ENCODE data around the gene AP4E1.
"Not testable (repeated sequence)": the region's sequence is repeated elsewhere in the genome, so short reads cannot be mapped to it uniquely, and the experiment has no call there.

The AP4E1 gene

DNA sequence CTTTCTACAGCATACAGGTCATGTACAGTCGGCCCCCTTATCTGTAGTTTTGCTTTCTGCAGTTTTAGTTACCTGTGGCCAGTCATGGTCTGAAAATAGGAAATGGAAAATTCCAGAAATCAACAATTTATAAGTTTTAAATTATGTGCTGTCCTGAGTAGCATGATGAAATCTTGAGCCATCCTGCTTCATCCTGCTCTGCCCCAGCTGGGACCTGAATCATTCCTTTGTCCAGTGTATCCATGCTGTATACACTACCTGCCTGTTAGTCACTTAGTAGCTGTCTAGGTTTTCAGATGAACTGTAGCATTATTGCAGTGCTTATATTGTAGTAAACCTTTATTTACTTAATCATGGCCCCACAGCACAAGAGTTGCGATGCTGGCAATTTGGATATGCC is 44.8 kb downstream of the AP4E1 start:
- no peak for DNase-seq

DNA sequence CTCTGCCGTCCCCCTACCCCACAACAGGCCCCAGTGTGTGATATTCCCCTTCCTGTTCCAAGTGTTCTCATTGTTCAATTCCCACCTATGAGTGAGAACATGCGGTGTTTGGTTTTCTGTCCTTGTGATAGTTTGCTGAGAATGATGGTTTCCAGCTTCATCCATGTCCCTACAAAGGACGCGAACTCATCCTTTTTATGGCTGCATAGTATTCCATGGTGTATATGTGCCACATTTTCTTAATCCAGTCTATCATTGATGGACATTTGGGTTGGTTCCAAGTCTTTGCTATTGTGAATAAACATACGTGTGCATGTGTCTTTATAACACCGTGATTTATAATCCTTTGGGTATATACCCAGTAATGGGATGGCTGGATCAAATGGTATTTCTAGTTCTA is 46.4 kb downstream of the AP4E1 start:
- not testable (repeated sequence) for DNase-seq

DNA sequence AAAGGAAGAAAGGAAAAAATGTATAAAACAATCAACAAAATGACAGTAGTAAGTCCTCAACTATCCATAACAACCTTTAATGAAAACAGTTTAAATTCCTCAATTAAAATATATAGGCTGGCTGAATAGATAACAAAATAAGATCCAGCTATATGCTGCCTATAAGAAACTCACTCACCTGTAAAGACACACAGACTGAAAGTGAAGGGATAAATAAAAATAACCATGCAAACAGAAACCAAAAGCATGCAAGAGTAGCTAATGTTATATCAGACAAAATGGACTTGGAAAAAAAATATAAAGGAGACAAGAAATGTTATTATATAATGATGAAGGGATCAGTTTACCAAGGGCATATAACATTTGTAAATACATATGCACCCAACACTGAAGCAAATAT is 51.2 kb downstream of the AP4E1 start:
- no peak for DNase-seq

DNA sequence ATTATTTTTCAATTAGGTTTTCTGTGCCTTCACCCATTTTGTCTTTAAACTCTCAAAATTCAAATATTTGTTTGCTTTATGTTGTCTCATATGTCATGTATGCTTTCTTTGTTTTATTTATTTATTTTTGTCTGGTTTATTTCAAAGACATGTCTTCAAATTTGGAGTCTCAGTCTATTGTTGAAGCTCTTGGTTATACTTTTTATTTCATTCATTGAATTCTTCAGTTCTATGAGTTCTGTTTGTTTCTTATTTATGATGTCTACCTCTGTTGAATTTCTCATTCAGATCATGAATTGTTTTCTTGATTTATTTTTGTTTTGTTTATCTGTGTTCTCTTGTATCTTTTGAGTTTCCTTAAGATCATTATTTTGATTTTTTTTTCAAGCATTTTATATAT is 55.6 kb downstream of the AP4E1 start:
- DNase-seq = no peak

DNA sequence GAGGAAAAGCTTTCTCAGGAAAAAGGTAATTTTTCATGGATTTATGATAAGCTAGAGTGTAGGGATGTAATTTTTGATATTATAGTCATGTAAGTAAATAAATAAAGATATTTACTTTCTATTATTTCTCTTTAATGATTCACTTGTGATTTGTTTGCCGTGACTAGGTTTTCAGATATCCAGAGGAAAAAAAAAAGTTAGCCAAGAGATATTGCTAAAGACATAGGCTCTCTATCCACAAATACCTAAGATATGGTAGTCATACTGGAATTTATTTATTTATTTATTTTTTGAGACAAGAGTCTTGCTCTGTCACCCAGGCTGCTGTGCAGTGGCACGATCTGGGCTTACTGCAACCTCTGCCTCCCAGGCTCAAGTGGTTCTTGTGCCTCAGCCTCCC is 59.9 kb downstream of the AP4E1 start:
- no peak for DNase-seq

DNA sequence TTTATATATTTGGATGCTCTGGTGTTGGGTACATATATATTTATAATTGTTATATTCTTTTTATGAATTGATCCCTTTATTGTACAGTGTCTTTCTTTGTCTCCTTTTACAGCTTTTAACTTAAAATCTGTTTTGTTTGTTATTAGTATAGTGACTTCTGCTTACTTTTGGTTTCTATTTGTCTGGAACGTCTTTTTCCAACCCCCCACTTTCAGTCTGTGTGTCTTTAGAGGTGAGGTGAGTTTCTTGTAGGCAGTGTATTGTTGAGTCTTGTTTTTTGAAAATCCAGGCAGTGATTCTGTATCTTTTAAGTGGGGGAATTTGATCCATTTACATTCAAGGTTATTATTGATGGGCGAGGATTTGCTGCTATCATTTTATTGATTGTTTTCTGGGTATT is 62.0 kb downstream of the AP4E1 start:
- no peak for DNase-seq

DNA sequence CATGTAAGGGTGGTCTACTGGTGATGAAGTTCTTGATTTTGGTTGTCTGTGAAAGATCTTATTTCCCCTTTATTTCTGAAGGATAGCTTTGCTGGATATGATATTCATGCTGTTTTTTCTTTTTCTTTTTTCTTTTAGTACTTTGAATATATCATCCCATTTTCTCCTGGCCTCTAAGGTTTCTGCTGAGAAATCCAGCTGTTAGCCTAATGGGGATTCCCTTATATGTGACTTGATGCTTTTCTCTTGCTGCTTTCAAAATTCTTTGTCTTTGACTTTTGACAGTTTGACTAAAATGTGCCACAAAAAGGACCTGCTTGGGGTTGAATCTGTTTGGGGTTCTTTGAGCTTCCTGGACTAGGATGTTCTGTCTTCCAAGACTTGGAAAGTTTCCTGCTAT is 62.6 kb downstream of the AP4E1 start:
- DNase-seq = no peak

DNA sequence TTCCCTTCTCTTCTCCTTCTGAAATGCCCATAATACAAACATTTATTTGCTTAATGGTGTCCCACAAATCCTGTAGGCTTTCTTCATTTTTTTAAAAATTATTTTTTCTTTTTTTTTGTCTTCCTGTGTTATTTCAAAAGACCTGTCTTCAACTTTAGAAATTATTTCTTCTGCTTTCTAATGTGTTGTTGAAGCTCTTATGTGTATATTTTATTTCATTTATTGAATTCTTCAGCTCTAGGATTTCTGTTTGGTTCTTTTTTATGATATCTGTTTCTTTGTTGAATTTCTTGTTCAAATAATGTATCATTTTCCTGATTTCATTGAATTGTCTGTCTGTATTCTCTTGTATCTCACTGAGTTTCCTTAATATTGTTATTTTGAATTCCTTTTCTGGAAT is 63.1 kb downstream of the AP4E1 start:
- DNase-seq = no peak

DNA sequence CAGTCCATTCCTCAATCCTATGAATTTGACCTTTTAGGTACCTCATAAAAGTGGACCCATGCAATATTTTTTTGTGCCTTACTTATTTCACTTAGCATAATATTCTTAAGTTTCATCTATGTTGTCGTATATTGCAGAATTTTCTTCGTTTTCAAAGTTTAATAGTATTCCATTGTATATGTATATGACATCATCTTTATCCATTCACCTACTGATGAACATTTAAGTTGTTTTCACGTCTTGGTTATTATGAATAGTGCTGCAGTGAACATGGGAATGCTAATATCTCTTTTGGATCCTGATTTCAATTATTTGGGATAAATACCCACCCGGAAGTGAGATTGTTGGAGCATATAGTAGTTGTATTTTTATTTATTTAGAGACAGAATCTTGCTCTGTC is 65.1 kb downstream of the AP4E1 start:
- DNase-seq = no peak

DNA sequence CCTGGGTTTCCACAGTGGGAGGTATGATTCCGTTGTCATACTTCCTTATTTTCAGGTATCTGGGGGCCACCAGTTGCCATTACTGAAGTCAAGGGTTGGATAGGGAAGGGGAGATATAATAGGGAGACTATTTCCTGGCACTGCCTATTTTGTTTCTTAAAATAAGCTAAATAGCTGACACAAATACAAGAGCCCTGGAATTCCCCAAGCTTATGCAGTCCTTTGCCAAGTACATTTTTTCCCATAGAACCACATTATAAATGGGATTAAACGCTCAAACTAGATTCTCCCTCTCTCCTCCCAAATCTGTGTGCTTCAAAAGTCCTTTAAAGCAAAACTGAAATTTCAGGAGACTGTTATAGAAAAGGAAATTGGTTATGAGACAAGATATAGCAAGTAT is 68.7 kb downstream of the AP4E1 start:
- DNase-seq = no peak

DNA sequence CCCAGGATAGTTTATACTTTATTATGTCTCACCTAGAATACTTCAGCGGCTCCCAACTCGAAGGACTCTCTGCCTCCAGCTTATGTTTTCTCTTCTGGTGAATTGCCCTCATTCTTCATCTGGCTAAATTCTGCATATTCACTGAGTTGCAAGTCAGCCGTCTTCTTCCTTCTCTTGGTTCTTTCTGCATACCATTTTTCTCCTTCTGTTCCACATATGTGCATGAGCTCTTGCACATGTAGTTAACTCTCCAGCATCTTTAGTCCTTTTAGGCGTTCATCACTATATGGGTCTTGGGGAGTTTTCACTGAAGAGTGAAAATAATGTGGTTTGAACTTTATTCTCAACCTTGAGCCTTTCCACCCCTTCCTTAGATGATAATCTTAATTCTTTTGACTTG is 70.1 kb downstream of the AP4E1 start:
- no peak for DNase-seq

DNA sequence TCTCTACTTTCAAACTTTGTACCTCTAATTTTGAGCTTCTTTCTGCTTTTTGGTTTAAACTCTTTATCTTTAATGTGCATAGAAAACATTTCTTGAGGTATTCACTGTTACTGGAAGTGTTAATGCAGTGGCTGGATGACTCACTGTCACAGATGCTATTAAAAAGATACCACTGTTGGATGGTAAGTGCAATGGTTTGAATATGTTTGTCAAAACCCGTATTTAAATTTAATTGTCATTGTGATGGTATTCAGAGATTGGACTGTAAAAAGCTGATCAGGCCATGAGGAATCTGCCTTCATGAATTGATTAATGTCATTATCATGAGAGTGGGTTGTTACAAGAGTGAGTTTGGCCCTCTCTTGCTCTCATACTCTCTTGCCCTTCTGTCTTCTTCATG is 70.6 kb downstream of the AP4E1 start:
- DNase-seq = no peak

DNA sequence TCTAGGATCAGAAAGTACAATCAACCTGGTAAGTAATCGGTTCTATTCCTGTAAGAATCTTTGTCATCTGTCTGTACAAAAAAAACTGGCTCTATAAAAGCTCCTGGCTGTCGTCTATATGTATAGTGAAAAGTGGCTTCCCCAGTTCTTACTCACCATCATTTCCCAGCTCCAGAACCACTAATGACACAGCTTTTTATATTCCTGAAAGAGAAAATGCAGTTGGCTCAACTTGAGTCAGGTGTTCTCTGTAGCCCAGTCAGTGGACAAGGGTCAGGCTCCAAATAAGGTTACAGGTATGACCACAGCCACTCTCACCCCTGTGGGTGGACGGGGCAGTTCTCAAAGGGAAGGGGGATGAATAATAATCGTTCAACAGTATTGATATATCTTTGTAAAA is 85.1 kb downstream of the AP4E1 start:
- no peak for DNase-seq

DNA sequence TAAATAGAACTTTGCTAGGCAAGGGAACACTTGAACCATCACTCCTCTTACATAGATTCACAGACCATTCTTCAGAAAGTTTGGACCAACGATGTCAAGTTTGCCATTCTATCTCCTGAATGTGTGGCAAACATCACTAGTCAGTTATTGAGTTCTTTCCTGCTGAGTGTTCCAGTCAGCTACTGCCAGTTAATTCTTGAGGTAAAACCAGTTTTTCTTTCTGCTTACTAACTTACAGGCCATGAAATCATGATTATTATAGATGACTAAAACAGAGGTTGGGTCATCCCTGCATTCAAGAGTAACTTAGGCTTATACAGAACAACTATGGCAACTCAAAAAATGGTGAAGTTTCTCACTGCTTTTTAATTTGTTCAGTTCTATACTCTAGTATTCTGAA is 88.2 kb downstream of the AP4E1 start:
- DNase-seq = no peak

DNA sequence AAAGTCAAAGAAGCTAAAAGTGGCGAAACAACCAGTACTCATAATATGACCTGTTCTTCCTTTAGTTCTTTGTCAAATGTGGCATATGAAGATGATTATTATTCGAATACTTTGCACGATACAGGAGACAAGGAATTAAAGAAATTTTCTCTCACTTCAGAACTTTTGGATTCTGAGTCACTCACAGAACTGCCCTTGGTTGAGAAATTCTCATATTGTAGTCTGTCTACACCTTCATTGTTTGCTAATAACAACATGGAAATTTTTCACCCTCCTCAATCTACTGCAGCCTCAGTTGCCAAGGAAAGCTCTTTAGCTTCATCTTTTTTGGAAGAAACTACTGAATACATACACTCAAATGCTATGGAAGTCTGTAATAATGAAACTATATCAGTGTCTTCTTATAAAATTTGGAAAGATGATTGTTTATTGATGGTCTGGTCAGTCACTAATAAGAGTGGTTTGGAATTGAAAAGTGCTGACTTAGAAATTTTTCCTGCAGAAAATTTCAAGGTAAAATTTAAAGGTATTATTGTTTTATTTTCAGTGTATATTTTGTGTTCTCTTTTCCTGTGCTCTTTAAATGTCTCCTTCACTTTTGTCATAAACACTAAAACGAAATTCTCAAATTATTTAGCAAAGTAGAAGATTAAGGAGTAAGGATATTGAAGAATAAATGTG is 89.0 kb downstream of the AP4E1 start:
- no peak for DNase-seq

DNA sequence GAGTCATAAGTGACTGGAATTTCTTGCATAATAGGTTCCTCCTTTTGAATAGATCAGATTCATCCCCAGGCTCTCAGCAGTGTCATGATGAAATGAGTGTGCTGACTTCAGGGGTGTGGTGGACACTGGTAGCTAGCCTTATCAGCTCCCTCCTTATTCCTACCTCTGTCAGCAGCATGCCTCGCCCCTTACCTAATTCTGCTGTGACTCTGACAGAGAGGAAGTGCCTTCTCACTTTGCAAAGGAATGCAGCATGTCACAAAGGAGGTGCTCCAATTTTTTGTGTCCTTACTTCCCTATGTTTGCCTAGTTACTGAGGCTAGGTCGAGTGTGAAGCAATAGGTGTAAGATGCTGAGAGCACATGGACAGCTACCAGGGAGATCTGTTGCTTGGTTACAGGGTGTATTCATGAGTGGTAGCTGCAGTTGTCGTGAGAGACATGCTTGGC is 95.6 kb downstream of the AP4E1 start:
- no peak for DNase-seq

DNA sequence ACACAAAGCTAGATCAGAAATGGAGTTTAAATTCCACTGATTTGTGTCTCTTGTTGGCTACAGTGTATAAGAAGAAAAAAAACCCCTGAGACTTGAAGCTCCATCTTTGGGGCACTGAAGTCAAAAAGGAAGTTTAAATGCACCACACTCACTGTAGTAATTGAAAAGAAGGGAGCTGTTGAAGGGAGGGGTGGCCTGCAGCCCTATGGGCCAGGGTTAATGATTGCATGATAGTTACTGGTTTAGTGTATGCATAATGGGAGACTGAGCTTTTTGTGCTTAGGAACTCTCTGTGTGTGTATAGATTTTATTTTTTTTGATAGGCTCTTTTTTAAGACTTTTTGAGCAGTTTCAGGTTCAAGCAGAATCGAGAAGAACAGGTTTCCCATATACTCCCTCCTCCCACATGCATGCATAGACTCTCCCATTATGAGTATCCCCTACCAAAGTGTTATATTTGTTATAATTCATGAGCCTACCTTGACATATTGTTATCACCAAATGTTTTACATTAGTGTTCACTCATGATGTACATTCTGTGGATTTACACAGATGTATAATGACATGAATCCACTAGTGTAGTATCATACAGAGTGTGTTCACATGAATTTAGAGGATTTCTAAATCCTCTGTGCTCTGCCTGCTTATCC is 98.0 kb downstream of the AP4E1 start:
- no peak for DNase-seq

DNA sequence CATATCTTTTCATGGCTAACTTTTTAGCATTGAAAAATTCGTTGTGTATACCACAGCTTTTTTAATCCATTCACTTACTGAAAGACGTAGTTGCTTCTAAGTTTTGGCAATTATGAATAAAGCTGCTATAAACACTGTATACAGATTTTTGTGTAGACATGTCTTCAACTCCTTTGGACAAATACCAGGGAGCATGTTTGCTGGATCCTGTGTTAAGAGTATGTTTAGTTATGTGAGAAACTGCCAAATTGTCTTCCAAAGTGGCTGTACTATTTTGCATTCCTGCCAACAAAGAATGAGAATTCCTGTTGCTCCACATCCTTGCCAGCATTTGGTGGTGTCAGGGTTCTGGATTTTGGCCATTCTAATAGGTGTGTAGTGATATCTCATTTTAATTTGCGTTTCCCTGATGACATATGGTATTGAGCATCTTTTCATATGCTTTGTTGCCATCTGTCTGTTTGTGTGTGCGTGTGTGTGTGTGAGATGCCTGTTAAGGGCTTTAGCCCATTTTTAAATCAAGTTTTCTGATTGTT is 98.7 kb downstream of the AP4E1 start:
- no peak for DNase-seq

DNA sequence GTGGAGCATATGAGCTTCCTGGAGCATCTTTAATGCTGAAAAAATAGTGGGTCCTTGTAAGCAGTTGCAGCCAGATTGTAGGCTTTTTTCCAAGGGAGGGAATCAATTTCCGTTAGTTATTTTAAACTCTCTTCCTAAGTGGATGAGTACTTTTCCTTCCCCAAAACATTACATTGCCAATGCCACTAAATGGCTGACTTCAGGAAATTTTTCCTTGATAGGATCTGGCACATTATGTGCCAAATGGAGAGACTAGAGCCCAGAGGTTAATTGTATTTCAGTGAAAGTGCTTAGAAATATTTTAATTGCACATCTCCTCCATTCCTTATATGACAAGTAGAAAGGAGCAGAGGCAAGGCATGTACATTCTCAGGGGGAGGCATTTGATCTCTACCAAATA is 102.7 kb downstream of the AP4E1 start:
- DNase-seq = no peak

DNA sequence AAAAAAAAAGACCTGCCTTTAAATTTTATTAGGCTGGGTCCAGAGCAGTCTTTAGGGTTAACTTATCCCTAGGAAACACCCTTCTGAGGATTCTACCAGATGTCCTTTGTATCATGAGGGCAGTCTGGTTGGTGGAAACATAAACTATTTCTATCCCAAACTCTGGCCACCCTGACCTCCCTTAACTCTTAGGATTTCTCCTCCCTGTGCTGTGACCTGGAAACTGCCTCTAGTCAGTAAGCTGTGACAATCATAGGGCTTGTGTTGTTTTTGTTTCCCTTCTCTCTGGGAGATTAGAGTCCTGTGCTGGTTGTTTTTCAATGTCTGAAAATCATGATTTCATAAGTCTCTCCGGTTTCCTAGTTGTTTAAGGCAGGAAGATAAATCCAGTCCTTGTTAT is 108.1 kb downstream of the AP4E1 start:
- DNase-seq = no peak

DNA sequence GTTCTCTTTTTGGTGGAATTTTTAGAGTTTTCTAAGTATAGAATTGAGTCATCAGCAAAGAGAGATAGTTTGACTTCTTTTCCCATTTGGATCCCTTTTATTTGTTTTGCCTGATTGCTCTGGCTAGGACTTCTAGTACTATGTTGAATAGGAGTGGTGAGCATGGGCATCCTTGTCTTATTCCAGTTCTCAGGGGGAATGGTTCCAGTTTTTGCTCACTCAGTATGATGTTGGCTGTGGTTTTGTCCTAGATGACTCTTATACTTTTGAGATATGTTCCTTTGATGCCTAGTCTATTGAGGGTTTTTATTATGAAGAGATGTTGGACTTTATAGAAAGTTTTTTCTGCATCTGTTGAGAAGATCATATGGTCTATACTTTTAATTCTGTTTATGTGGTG is 113.7 kb downstream of the AP4E1 start:
- DNase-seq = no peak

DNA sequence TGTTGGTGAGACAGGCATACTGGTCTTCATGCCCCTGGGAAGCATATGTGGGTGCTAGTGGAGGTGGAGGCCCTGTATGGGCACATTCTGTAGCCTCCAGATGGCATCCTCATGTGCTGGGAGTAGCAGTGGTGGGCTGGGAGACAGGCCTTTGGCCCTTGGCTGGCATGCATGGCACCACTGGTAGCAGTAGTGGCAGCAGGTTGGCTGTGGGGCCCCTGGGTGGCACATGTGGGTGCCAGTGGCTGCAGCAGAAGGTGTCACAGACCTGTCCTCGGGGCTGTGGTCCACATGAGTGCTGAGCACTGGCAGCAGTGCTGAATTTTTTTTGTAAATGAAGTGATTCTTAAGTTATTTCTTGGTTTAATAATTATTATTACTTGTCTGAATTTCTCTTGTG is 115.0 kb downstream of the AP4E1 start:
- no peak for DNase-seq

DNA sequence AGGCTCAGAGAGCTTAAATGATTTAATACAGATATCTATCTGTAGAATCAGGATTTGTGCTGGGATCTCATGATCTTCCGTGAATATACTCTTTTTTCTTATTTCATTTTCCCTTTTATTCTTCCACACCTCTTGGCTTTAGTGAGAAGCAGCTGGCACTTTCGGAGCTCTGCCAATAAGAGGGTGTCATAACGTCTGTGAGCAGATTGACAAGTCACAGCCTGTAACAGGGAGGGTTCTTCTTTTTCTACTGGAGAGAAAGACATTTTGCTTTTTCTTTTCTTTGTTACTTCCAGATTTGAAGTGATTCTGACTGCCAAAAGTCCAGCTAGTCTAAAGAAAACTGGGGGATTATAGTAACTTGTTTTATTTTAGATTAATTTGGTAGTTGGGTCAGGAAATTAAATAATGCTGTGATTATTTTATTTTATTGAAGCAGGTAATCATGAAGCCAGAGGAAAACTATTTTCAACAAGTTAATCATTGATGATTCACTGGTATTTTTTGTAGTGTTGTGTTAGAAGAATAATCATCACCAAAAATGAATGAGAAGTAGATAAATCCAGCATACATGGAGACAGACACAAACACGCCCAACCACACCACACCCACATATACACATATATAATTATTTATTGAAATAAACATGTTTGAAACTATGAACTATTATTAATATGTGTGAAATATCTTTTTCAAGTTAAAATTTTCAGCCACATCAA is 116.4 kb downstream of the AP4E1 start:
- no peak for DNase-seq

DNA sequence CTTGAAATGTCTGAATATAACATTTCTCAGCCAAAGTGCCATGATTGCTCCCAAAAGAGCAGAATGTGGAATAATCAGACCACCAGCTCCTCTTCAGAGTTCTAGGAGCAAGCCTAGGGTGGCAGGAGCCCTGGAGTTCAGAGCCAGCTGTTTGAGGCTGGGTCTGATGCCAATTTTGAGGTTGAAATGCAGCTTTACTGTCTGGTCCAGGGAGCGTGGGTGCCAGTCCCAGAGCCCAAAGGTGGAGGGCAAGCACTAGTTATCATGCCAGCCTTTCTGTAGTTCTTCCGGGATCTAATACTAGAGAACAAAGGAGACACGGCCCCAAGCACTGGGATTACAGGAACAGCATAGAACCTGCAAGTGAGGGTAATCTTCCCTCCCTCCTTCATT is 117.0 kb downstream of the AP4E1 start:
- DNase-seq = no peak
